T-helper 1 cell treated with Interleukin-12 subunit alpha and Interleukin-12 subunit beta and Interleukin-4 antibody, amounts not matched to agents 30 ng/mL and 1 ng/mL, for 36 hours (primary cell): ENCODE data around the gene TMEM161A. TPM values are rescaled to one million over a fixed set of nuclear protein-coding genes. Genes with fewer than 3 reads are reported as not detected.
"Not testable (repeated sequence)": the region's sequence is repeated elsewhere in the genome, so short reads cannot be mapped to it uniquely, and the experiment has no call there.

Source experiments
- intact Hi-C: fragments of 100-400 bp; cut with micrococcal nuclease; formaldehyde crosslinking; loops from one replicate; pipeline ENCODE4 v1.15.1; 2024
- total RNA-seq: library from RNA; stranded (reverse); gene quantifications from 2 replicates; pipeline ENCODE4 v1.2.3, GENCODE V29; 2022

Gene TMEM161A
- total RNA-seq, 1 donor from 2014 or later, result 30.1 TPM

DNA sequence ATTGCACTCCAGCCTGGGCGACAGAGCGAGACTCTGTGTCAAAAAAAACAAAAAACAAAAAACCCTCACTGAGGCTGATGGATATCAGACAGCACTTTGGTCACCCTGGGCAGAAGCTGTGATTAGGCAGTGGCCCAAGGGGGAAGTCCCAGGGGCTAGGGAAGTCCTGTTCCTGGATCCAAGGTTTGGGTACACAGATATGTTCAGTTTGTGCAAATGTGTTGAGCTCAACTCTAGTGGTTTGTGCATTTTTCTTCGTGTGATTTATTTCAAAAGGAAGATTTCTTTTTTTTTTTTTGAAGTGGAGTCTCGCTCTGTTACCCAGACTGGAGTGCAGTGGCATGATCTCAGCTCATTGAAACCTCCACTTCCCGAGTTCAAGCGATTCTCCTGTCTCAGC lies 19.5 kb upstream of the TMEM161A start:
- intact Hi-C loops, result no loop called here

GRCh38 chr19:19155495-19156219 lies 17.4 kb upstream of the TMEM161A start:
- intact Hi-C loops, result no loop called here

DNA sequence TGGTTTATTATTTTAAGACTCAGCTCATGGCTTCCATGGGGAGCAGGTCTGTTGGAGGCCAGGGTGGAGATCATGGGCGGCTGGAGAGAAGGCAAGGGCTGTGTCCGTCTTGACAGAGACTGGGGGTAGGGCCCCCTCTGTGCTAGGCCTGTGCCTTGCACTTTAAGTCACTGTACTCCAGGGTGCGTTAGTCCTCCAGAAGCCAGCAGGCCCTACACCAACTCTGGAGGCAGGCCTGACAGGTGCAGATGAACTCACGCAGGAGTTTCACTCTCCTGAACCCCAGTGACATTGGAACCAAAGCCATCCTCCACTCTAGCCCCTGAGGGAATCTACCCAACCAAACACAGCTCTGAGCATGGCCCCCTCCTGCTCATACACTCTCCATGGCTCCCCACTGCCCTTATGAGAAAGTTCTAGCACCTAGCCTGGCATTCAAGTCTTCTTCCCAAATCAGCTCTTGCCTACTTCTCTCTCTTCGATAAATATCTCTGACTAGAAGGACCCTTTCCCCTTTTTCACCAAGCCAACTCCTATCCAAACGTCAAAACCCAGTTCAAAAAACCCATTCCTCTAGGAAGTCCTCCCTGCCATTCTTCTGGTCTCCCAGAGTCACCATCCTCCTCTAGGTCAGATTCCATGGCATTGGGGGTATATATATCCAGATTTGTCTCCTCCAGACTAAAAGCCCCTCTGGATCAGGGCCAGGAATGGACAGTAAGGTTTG lies 16.7 kb upstream of the TMEM161A start:
- intact Hi-C loops, result no loop called here

DNA sequence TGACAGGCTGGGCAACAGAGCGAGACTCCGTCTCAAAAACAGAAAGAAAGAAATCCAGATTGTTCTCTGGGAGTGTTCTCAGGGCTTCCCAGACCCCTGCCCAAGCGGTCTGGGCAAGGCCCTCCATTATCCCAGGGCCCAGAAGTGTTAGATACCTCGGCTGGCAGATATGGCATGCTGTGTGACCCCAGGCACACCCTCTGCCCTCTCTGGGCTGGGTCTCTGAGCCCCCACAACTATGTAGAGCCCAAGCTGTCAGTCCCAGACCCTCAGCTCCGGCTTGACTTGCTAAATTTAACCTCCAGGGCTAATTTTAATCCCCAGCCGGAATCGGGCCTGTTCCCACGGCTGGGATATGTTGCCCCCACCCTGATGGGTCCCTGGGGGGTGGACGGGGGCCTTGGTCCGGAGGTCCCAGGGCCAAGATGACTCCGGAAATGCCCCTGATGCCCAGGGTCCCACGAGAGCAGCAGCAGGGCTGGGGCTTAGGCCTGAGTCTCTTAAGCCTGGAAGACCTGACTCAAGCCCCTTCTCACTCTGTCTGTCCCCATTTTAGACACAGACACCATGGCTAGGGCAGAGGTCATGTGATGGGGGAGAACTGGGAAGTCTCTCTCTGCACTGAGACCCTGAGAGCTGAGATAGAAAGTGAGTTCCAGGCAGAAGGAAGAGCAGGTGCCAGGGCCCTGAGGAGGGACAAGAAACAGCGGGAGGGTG lies 14.5 kb upstream of the TMEM161A start:
- intact Hi-C loops, result no loop called here

DNA sequence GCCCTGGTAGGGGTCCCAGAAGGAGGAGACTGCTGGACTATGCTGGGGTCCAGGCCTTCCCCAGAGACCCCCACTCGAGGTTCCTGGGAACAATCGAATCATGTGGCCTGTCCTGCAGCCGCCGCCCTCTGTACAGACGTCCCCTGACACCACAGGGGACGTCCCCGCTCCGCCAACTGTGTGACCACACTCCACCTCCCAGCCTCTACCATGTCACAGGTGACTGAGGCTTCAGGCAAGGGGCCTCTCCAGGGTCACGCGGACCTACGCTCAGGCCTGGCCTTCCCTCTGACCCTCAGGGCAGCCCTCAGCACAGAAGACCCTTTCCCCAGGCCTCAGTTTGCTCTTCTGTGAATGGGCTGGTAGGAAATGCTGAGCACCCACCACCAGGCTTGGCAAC lies 13.1 kb upstream of the TMEM161A start:
- intact Hi-C loops, result no loop called here

GRCh38 chr19:19149435-19149834 lies 11.2 kb upstream of the TMEM161A start:
- intact Hi-C loops, result no loop called here

DNA sequence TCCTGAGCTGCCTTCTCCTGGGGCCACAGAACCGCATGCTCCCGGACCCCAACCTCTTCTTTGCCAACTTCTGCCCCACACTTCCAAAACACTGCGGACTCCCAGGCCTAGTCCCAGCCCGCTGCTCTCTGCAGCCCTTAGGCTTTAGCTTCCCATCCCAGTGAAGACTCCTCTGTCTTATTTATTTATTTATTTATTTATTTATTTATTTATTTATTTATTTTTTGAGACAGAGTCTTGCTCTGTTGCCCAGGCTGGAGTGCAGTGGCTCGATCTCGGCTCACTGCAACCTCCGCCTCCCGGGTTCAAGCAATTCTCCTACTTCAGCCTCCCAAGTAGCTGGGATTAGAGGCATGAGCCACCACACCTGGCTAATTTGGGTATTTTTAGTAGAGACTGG lies 10.2 kb upstream of the TMEM161A start:
- intact Hi-C loops, result not testable (repeated sequence)

DNA sequence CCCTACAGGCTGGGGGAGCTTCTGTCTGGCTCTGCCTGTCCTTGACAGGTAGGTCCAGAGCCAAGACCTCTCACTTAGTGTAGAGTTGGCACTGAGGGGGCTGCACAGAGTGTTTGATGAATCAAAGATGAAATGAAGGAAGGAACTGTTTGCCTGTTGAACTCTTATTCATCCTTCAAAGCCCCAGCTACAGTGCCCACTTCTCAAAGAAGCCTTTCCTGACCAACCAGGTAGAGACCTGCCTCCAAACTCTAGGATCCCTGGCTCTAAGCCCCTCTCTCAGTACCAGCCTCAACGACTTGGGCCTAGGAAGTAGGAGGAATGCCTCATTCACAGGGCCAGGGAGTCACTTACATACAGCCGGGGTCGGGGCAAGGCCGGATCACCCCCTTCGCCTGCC lies 9.1 kb upstream of the TMEM161A start:
- intact Hi-C loops, result no loop called here

GRCh38 chr19:19146865-19147264 lies 8.6 kb upstream of the TMEM161A start:
- intact Hi-C loops, result loop anchor here (1.0 kb wide), 4 partner anchors 28 to 343 kb away; no protein-coding TSS in a partner anchor

GRCh38 chr19:19145684-19146608 lies 7.7 kb upstream of the TMEM161A start:
- intact Hi-C loops, result loop anchor here (1.0 kb wide), 4 partner anchors 29 to 344 kb away; no protein-coding TSS in a partner anchor

DNA sequence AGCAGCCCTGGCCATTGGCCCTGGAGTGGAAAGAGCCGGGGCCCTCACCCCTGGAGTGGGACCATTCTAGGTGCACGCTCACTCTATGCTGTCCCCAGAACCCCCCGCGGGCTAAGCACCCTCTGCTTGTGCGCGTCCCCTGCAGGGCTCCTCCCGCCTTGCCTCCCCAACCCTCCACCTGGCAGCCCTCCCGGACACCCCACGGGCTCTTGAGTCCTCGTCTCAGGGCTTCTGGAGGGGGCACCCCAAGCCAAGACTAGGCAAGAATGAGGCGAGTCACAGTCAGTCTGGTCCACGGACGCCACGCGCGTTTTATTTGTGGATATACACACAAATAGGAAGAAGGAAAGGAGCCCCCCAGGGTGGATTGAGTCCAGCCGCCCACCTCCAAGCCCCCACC lies 7.0 kb upstream of the TMEM161A start:
- intact Hi-C loops, result no loop called here

DNA sequence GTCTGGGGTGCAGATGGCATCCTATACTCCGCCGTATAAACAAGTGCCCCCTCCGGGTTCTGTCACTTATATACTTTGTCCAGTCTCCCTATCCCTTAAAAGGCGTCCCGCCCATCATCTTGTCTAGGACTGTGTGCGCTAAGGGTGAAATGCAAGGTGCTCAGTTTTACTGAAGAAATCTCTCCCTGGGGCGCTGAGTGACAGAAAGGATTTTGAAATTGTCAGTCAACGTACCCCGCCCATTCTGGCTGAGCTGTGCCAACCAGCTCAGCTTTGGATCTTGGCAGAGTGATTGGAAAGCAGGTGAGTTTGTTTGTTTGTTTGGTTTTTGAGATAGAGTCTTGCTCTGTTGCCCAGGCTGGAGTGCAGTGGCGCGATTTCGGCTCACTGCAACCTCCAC lies 4.1 kb upstream of the TMEM161A start:
- intact Hi-C loops, result no loop called here

GRCh38 chr19:19140476-19140875 lies 2.2 kb upstream of the TMEM161A start:
- intact Hi-C loops, result no loop called here

- intact Hi-C loops, result loop anchor here (1.0 to 2.0 kb wide), 5 partner anchors 31 to 689 kb away; partner anchors contain the start of gene MEF2B
Measured at GRCh38 chr19:19139876-19140229, 1.6 kb upstream of the TMEM161A start.

DNA sequence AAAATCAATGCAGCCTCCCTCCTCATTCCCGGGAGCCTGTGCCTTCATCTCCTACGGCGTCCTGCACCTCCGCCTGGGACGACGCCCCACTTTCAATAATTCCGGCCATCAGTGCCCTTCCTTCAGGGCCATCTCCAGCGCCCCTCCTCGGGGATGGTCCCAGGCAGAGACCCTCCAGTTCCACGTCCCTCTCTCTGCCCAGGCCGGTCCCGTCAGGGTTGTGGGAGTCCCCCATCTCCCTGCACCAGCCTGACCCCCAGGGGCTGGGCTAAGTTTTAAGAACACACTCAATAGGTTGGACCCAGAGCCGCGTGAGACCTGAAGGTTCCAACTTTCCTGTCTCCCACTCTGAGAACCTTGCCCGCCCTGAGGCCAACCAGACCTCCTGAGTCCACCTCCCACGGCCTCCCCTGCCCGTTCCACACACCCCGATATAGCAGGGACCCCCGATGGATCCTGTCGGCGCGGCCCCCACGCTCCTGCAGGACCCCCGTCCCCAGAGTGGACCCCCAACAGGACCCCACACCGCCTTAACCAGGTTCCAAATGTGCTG lies 646 bp downstream of the TMEM161A start:
- intact Hi-C loops, result loop anchor here (1.0 to 2.0 kb wide), 11 partner anchors 33 to 687 kb away; partner anchors contain the start of genes BORCS8, COPE, DDX49 and MAU2

- intact Hi-C loops, result not testable (repeated sequence)
Measured at GRCh38 chr19:19135713-19136112, 2.6 kb downstream of the TMEM161A start.

DNA sequence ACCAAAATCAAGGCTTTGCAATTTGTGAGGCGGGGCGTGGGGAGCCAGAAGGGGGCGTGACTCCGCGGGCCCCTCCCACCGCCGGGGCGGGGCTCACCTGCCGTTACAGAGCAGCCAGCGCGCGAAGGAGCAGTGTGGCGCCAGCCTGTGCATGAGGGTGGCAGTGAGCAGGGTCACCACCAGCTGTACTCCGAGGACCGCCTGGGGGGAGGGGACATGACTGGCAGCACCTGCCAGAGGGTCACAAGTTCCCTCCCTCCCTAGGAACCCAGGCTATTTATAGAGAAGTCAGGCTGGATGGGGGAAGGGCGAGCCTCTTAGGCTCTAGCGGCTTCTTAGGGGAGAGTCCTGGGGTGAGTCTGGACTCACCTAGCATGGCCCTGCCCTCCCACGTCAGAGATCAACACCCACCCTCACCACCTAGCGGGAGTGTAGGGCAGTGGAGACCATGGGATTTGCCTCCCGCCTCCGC lies 3.6 kb downstream of the TMEM161A start:
- intact Hi-C loops, result no loop called here

- intact Hi-C loops, result no loop called here
Measured at GRCh38 chr19:19133985-19134384, 4.3 kb downstream of the TMEM161A start.

GRCh38 chr19:19132912-19133311 lies 5.4 kb downstream of the TMEM161A start:
- intact Hi-C loops, result no loop called here

DNA sequence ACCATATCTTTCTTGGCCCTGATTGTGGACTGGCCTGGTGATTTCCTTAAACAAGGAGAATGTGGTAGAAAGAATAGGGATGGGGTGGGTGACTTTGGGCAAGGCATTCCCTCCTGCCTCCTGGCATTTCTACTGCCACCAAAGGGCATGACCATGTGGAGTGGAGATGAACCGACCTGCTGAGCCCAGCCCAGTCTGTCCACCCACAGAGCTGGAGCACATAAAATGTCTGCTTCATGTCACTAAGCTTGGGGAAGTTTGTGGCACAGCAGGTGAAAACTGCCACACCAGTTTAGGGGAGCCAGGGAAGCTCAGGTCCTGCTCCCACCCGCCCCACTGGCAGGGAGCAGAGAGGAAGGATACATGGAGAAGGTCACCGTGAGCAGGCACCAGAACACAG lies 6.3 kb downstream of the TMEM161A start:
- intact Hi-C loops, result no loop called here
